ENCODE measurements around the gene ACSF3. TPM values are rescaled to one million over a fixed set of nuclear protein-coding genes. Genes with fewer than 3 reads are reported as not detected.

Gene ACSF3
- total RNA-seq, 1 donor from 2014 or later = 25.8 TPM

DNA sequence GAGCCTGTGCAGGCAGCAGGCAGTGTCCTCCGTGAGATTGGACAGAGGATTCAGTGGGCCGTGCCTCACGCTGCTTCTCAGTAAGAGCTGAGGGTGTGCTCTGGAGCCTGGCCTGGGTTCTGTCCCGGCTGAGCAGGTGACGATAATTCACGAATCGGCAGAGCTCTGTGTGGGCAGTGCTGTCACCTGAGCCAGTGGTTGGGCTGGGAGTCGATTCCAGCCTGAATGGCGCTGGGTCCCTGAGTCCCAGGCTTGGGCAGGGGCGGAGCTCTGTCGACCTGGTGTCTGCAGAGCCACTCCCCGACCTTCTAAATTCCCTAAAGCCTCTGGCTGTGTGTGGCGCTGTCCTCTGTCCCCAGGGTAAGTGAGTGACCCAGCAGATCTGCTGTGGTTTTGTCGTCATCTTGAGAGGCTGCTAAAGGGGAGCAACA, 8.4 kb downstream of the ACSF3 start:
- Histone ChIP-seq H3K36me3 (ENCODE audit: control insufficient read depth, insufficient read depth, low read length) (peaks cover 29% of the 10 kb centered on the region), H3K4me3 (ENCODE audit: low read depth, low read length) (no peak overlapping the region), H3K27me3 (ENCODE audit: control insufficient read depth, insufficient read depth, low read length) (no peaks in the 10 kb centered on the region)
- TF ChIP-seq, protein P1, sequence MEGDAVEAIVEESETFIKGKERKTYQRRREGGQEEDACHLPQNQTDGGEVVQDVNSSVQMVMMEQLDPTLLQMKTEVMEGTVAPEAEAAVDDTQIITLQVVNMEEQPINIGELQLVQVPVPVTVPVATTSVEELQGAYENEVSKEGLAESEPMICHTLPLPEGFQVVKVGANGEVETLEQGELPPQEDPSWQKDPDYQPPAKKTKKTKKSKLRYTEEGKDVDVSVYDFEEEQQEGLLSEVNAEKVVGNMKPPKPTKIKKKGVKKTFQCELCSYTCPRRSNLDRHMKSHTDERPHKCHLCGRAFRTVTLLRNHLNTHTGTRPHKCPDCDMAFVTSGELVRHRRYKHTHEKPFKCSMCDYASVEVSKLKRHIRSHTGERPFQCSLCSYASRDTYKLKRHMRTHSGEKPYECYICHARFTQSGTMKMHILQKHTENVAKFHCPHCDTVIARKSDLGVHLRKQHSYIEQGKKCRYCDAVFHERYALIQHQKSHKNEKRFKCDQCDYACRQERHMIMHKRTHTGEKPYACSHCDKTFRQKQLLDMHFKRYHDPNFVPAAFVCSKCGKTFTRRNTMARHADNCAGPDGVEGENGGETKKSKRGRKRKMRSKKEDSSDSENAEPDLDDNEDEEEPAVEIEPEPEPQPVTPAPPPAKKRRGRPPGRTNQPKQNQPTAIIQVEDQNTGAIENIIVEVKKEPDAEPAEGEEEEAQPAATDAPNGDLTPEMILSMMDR (IDR thresholded peaks at IDR 0.05; ENCODE audit: insufficient read depth, low read length, severe bottlenecking) = no peak
- FAIRE-seq (no peak), DNase-seq (ENCODE audit: low read depth) (no peak)

DNA sequence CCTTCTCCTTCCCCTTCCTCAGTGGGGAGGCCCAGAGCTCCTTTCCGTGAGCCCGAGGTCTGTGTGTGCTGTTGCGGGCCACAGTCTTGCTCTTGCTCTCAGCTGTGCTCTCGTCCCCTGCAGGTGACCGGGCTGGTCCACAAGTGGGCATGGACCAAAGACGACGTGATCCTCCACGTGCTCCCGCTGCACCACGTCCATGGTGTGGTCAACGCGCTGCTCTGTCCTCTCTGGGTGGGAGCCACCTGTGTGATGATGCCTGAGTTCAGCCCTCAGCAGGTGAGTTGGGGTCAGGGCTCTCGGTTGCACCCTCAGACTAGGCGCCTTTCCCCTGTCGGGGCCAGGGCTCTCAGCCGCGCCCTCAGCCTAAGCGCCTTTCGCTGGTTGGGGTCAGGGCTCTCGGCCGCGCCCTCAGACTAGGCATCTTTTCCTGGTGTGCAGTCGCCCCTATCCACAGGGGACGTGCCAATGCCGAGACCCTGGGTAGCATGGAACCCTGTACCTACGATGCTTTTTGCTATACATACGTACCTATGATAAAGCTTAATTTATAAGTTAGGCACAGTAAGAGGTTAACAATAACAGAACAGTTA, 8.9 kb downstream of the ACSF3 start:
- Histone ChIP-seq H3K27me3 (ENCODE audit: control insufficient read depth, insufficient read depth, low read length) (no peaks in the 10 kb centered on the region), H3K36me3 (ENCODE audit: control insufficient read depth, insufficient read depth, low read length) (peaks cover 31% of the 10 kb centered on the region), H3K4me3 (ENCODE audit: low read depth, low read length) (no peak overlapping the region)
- TF ChIP-seq, protein P1 (IDR thresholded peaks at IDR 0.05; ENCODE audit: insufficient read depth, low read length, severe bottlenecking) = no peak
- DNase-seq (ENCODE audit: low read depth) (no peak), FAIRE-seq (no peak)

DNA sequence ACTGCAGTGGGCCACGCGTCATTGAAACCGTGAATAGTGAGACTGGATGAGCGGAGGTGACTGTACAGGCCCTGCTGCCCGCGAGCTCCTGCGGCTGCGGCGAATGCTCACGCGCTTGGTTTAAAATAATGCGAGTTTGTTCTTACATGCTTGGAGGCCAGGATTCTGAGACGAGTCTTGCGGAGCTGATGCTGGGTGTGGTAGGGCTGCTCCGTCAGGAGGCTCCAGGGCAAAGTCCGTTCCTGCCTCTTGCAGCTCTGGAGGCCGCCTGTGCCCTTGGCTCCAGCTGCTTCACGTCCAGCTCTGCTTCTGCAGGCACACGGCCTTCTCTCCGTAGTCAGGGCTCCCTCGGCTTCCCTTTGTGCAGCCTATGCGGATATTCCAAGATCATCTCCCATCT, 9.5 kb downstream of the ACSF3 start:
- Histone ChIP-seq H3K27me3 (ENCODE audit: control insufficient read depth, insufficient read depth, low read length) (no peaks in the 10 kb centered on the region), H3K36me3 (ENCODE audit: control insufficient read depth, insufficient read depth, low read length) (peaks cover 31% of the 10 kb centered on the region), H3K4me3 (ENCODE audit: low read depth, low read length) (no peak overlapping the region)
- TF ChIP-seq, protein P1 (IDR thresholded peaks at IDR 0.05; ENCODE audit: insufficient read depth, low read length, severe bottlenecking) = no peak
- FAIRE-seq (no peak), DNase-seq (ENCODE audit: low read depth) (no peak)

DNA sequence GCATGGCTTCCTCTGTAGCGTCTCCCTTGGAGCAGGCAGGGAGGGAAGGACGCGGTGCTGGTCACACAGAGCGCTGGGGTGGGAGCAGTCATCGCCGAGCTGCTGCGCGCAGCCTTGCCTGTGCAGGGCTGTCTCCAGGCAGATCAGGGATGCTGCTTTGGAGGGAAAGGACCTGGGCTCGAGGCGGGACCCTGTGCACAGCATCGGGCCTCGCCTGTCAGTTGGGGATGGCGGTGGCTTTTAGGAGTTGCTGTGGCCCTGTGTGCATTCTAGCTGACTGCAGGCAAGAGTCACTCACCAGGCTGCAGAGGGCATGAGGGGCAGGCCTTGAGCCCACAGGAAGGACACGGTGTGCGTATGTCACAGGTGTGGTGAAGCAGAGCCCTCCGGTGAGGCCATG, 10.1 kb downstream of the ACSF3 start:
- no peaks in the 10 kb centered on the region for H3K27me3 ChIP-seq (ENCODE audit: control insufficient read depth, insufficient read depth, low read length)
- H3K36me3 ChIP-seq (ENCODE audit: control insufficient read depth, insufficient read depth, low read length) = peaks cover 30% of the 10 kb centered on the region
- FAIRE-seq = no peak
- no peak for DNase-seq (ENCODE audit: low read depth)
- H3K4me3 ChIP-seq (ENCODE audit: low read depth, low read length) = no peak overlapping the region
- TF ChIP-seq, protein P1 (IDR thresholded peaks at IDR 0.05; ENCODE audit: insufficient read depth, low read length, severe bottlenecking) = no peak

DNA sequence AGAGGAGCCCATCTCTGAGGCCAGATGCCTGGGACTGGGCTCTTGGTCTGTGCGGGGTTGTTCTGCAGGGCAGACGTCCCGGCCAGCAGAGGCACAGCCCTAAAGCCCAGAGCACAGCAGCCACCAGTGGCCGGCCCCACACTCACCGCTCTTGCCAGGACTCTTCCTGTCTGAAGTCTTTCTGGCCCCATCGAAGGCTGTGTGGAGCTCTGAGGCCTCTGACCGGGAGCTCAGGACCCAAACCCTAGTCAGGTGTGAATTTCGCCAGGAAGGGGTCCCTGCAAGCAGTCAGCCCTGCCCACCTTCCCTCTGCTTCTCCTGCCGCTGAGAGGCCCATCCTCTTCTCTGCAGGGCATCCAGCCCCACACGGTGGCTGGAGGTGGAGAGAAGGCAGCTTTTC, 10.7 kb downstream of the ACSF3 start:
- peaks cover 27% of the 10 kb centered on the region for H3K36me3 ChIP-seq (ENCODE audit: control insufficient read depth, insufficient read depth, low read length)
- TF ChIP-seq, protein P1 (IDR thresholded peaks at IDR 0.05; ENCODE audit: insufficient read depth, low read length, severe bottlenecking) = no peak

More for the DNA sequence above, 10.7 kb downstream of the ACSF3 start:
- DNase-seq (ENCODE audit: low read depth) (no peak), FAIRE-seq (no peak)
- no peaks in the 10 kb centered on the region for H3K27me3 ChIP-seq (ENCODE audit: control insufficient read depth, insufficient read depth, low read length)
- H3K4me3 ChIP-seq (ENCODE audit: low read depth, low read length) = no peak overlapping the region
